HCT116 (cell line): ENCODE results near the gene VANGL2. TPM values are rescaled to one million over a fixed set of nuclear protein-coding genes. Genes with fewer than 3 reads are reported as not detected.

Experiments
- ATAC-seq: fragments of 200-7000 bp; cut with Tn5 transposase; 2 replicates; pipeline ENCODE4 v1.9.1; 2020; ENCODE audit warnings: mild to moderate bottlenecking, moderate library complexity
- BruUV-seq: library from RNA; stranded (reverse); fragments of 400-500 nt; replicated peaks from 2 replicates; lab custom pipeline; 2021; lab: Mats Ljungman, UMichigan
- CTCF ChIA-PET: fragments of 300-600 bp; sonication (Branson Sonifier 250); formaldehyde crosslinking; loops from one replicate; lab custom pipeline; 2021; ENCODE audit warnings: antibody characterized with exemption; lab: Charles Lee
- POLR2A ChIA-PET: fragments of 300-600, 350-600 bp; sonication (Branson Sonifier 250); formaldehyde crosslinking; loops from one replicate; lab custom pipeline; 2021; ENCODE audit warnings: antibody characterized with exemption; lab: Charles Lee
- RAD21 ChIA-PET, 2 experiments: fragments of 300-600 bp; sonication (Branson Sonifier 250); formaldehyde crosslinking; loops; one replicate each; lab custom pipeline; 2023; ENCODE audit warnings: low total read pairs in 2 of 2; ENCODE audit not compliant: uncharacterized antibody in 2 of 2, unreplicated experiment in 2 of 2, low non-redundant PET in 1 of 2; lab: Charles Lee
- DNase-seq: peaks from one replicate; pipeline ENCODE4 v3.0.0-alpha.2; 2010; ENCODE audit warnings: low read depth, low spot score
- H2AFZ ChIP-seq: fragments of 200-600 bp; shearing (Covaris generic), sonication (generic); 2 replicates; pipeline ENCODE4 v1.6.1; 2017; ENCODE audit warnings: low read depth, mixed run types, mixed read lengths, antibody characterized with exemption, low read length; ENCODE audit not compliant: poor library complexity, severe bottlenecking
- H3K27ac ChIP-seq: 2 replicates; pipeline ENCODE4 v1.5.1; 2012; ENCODE audit warnings: low read depth, low read length
- H3K27me3 ChIP-seq: fragments of 200-600 bp; sonication (generic); 2 replicates; pipeline ENCODE4 v1.6.1; 2016; ENCODE audit warnings: mixed run types, low read length, mixed read lengths; ENCODE audit not compliant: insufficient read depth
- H3K36me3 ChIP-seq, 2 experiments: fragments of 200-500 bp in 1 of 2; fragments of 200-600 bp in 1 of 2; sonication (Bioruptor generic) in 1 of 2; sonication (generic) in 1 of 2; 2 replicates each; pipeline versions ENCODE4 v1.5.1 to v1.6.1; 2014 to 2016; ENCODE audit warnings: low read length in 2 of 2, inconsistent platforms in 1 of 2, mixed read lengths in 1 of 2, mixed run types in 1 of 2; ENCODE audit not compliant: insufficient read depth in 2 of 2, control insufficient read depth in 1 of 2
- H3K4me1 ChIP-seq, 2 experiments: fragments of 200-600 bp in 1 of 2; sonication (generic) in 1 of 2; 2 replicates each; pipeline versions ENCODE4 v1.5.1 to v1.6.1; 2012 to 2017; ENCODE audit warnings: low read length in 2 of 2, inconsistent platforms in 1 of 2, mild to moderate bottlenecking in 1 of 2, mixed read lengths in 1 of 2, mixed run types in 1 of 2, moderate library complexity in 1 of 2; ENCODE audit not compliant: insufficient read depth in 2 of 2, control insufficient read depth in 1 of 2
- H3K4me2 ChIP-seq: fragments of 200-600 bp; sonication (generic); 2 replicates; pipeline ENCODE4 v1.6.1; 2017; ENCODE audit warnings: mixed run types, low read length, mixed read lengths
- H3K4me3 ChIP-seq, 2 experiments: fragments of 200-600 bp in 1 of 2; sonication (generic) in 1 of 2; replicated peaks in 1 of 2; 2 replicates each; pipeline ENCODE4 v1.5.1; 2011 to 2016; ENCODE audit warnings: low read length in 2 of 2, control low read depth in 1 of 2, low read depth in 1 of 2, mild to moderate bottlenecking in 1 of 2, mixed read lengths in 1 of 2, mixed run types in 1 of 2
- H3K79me2 ChIP-seq: fragments of 200-600 bp; sonication (generic); 2 replicates; pipeline ENCODE4 v1.6.1; 2017; ENCODE audit warnings: mild to moderate bottlenecking, mixed run types, low read length, moderate library complexity, mixed read lengths; ENCODE audit not compliant: insufficient read depth
- H3K9ac ChIP-seq: fragments of 200-600 bp; sonication (generic); 2 replicates; pipeline ENCODE4 v1.6.1; 2016; ENCODE audit warnings: low read length, mixed read lengths
- H3K9me2 ChIP-seq: fragments of 200-600 bp; sonication (generic), shearing (Covaris generic); 2 replicates; pipeline ENCODE4 v1.6.1; 2017; ENCODE audit warnings: mixed run types, mild to moderate bottlenecking, moderate library complexity; ENCODE audit not compliant: insufficient read depth
- H3K9me3 ChIP-seq, 2 experiments: fragments of 200-500 bp in 1 of 2; fragments of 200-600 bp in 1 of 2; sonication (Bioruptor generic) in 1 of 2; sonication (generic) in 1 of 2; 2 replicates each; pipeline ENCODE4 v1.6.1; 2014 to 2017; ENCODE audit warnings: low read length in 2 of 2, mixed read lengths in 2 of 2, inconsistent platforms in 1 of 2, low read depth in 1 of 2, mild to moderate bottlenecking in 1 of 2, mixed run types in 1 of 2, moderate library complexity in 1 of 2; ENCODE audit not compliant: control insufficient read depth in 1 of 2, insufficient read depth in 1 of 2
- H4K20me1 ChIP-seq: fragments of 200-600 bp; sonication (generic), shearing (Covaris generic); 2 replicates; pipeline ENCODE4 v1.6.1; 2017; ENCODE audit warnings: mixed run types, mild to moderate bottlenecking, moderate library complexity; ENCODE audit not compliant: insufficient read depth
- CEBPB ChIP-seq: IDR thresholded peaks from 2 replicates; pipeline ENCODE4 v1.6.1; 2012; ENCODE audit warnings: low read depth
- EGR1 ChIP-seq: IDR thresholded peaks from 2 replicates; pipeline ENCODE4 v1.6.1; 2012; ENCODE audit warnings: low read depth
- ELF1 ChIP-seq: IDR thresholded peaks from 2 replicates; pipeline ENCODE4 v1.6.1; 2012; ENCODE audit warnings: low read depth, borderline replicate concordance
- EZH2 ChIP-seq: fragments of 200-600 bp; sonication (generic); IDR thresholded peaks from 2 replicates; pipeline ENCODE4 v1.6.1; 2017; ENCODE audit warnings: antibody characterized with exemption, mixed run types
- EZH2phosphoT487 ChIP-seq: fragments of 200-600 bp; IDR thresholded peaks from 2 replicates; pipeline ENCODE4 v1.6.1; 2018; ENCODE audit warnings: antibody characterized with exemption, borderline replicate concordance
- FOSL1 ChIP-seq: IDR thresholded peaks from 2 replicates; pipeline ENCODE4 v1.6.1; 2012; ENCODE audit warnings: low read depth
- JUND ChIP-seq: IDR thresholded peaks from 2 replicates; pipeline ENCODE4 v1.6.1; 2012
- POLR2A ChIP-seq: IDR thresholded peaks from 2 replicates; pipeline ENCODE4 v1.7.0; 2011; ENCODE audit warnings: borderline replicate concordance; ENCODE audit not compliant: insufficient read depth, insufficient read length; ENCODE audit errors: extremely low read depth
- RAD21 ChIP-seq: IDR thresholded peaks from 2 replicates; pipeline ENCODE4 v1.6.1; 2012; ENCODE audit warnings: low read depth, mild to moderate bottlenecking
- SIN3A ChIP-seq: IDR thresholded peaks from 2 replicates; pipeline ENCODE4 v1.6.1; 2012; ENCODE audit warnings: low read depth
- SP1 ChIP-seq: IDR thresholded peaks from 2 replicates; pipeline ENCODE4 v1.6.1; 2012; ENCODE audit warnings: low read depth
- SRF ChIP-seq: IDR thresholded peaks from 2 replicates; pipeline ENCODE4 v1.6.1; 2012; ENCODE audit warnings: low read depth
- TCF7L2 ChIP-seq: IDR thresholded peaks from 2 replicates; pipeline ENCODE4 v1.7.0; 2011; ENCODE audit warnings: borderline replicate concordance, inconsistent platforms; ENCODE audit not compliant: insufficient read depth, insufficient read length; ENCODE audit errors: extremely low read depth
- YY1 ChIP-seq: IDR thresholded peaks from 2 replicates; pipeline ENCODE4 v1.6.1; 2011; ENCODE audit warnings: low read length, low read depth, moderate library complexity, mild to moderate bottlenecking; ENCODE audit not compliant: insufficient replicate concordance; ENCODE audit errors: extremely low read depth
- ZFX ChIP-seq: fragments of 450-650 bp; IDR thresholded peaks from 2 replicates; pipeline ENCODE4 v1.6.1; 2017
- intact Hi-C: fragments of 100-400 bp; cut with micrococcal nuclease; formaldehyde crosslinking; loops from 2 replicates; pipeline ENCODE4 v1.10.0; 2022
- total RNA-seq: library from RNA; stranded (reverse); gene quantifications from one replicate; pipeline ENCODE4 v1.2.1, GENCODE V29; 2021; ENCODE audit not compliant: unreplicated experiment
- TF ChIP-seq, protein P1 (sequence below): IDR thresholded peaks from 2 replicates; pipeline ENCODE4 v1.6.1; 2012; ENCODE audit warnings: low read depth
- TF ChIP-seq, protein P2 (sequence below): IDR thresholded peaks from 2 replicates; pipeline ENCODE4 v1.6.1; 2012
- TF ChIP-seq, protein P3 (sequence below): IDR thresholded peaks from 2 replicates; pipeline ENCODE4 v1.6.1; 2011; ENCODE audit warnings: mild to moderate bottlenecking, low read length, moderate library complexity; ENCODE audit not compliant: insufficient replicate concordance; ENCODE audit errors: extremely low read depth

VANGL2 gene
- total RNA-seq, 1 experiment from 2014 or later, result 1.1 TPM

DNA sequence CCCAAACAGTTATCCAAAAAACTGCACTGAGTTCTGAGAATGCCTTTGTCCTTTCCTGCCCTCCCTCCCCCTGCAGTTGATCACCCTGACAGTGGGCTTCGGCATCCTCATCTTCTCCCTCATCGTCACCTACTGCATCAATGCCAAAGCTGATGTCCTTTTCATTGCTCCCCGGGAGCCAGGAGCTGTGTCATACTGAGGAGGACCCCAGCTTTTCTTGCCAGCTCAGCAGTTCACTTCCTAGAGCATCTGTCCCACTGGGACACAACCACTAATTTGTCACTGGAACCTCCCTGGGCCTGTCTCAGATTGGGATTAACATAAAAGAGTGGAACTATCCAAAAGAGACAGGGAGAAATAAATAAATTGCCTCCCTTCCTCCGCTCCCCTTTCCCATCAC lies 42.3 kb upstream of the VANGL2 start:
- CTCF ChIA-PET, result no interaction called here
- no peak overlapping the region for H3K9ac ChIP-seq
- H3K4me2 ChIP-seq, result no peak overlapping the region
- intact Hi-C loops, result no loop called here
- no peak for TF ChIP-seq CEBPB
- no peak for TF ChIP-seq ELF1
- no peak for TF ChIP-seq YY1
- no peak for TF ChIP-seq SRF
- TF ChIP-seq EZH2phosphoT487, result no peak
- TF ChIP-seq TCF7L2, result no peak
- no peak for TF ChIP-seq RAD21
- TF ChIP-seq, protein P1, sequence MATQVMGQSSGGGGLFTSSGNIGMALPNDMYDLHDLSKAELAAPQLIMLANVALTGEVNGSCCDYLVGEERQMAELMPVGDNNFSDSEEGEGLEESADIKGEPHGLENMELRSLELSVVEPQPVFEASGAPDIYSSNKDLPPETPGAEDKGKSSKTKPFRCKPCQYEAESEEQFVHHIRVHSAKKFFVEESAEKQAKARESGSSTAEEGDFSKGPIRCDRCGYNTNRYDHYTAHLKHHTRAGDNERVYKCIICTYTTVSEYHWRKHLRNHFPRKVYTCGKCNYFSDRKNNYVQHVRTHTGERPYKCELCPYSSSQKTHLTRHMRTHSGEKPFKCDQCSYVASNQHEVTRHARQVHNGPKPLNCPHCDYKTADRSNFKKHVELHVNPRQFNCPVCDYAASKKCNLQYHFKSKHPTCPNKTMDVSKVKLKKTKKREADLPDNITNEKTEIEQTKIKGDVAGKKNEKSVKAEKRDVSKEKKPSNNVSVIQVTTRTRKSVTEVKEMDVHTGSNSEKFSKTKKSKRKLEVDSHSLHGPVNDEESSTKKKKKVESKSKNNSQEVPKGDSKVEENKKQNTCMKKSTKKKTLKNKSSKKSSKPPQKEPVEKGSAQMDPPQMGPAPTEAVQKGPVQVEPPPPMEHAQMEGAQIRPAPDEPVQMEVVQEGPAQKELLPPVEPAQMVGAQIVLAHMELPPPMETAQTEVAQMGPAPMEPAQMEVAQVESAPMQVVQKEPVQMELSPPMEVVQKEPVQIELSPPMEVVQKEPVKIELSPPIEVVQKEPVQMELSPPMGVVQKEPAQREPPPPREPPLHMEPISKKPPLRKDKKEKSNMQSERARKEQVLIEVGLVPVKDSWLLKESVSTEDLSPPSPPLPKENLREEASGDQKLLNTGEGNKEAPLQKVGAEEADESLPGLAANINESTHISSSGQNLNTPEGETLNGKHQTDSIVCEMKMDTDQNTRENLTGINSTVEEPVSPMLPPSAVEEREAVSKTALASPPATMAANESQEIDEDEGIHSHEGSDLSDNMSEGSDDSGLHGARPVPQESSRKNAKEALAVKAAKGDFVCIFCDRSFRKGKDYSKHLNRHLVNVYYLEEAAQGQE, result no peak
- no peak for TF ChIP-seq SIN3A
- no peak for TF ChIP-seq SP1
- TF ChIP-seq, protein P2, sequence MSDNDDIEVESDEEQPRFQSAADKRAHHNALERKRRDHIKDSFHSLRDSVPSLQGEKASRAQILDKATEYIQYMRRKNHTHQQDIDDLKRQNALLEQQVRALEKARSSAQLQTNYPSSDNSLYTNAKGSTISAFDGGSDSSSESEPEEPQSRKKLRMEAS, result no peak
- TF ChIP-seq EZH2, result no peak
- TF ChIP-seq, protein P3, sequence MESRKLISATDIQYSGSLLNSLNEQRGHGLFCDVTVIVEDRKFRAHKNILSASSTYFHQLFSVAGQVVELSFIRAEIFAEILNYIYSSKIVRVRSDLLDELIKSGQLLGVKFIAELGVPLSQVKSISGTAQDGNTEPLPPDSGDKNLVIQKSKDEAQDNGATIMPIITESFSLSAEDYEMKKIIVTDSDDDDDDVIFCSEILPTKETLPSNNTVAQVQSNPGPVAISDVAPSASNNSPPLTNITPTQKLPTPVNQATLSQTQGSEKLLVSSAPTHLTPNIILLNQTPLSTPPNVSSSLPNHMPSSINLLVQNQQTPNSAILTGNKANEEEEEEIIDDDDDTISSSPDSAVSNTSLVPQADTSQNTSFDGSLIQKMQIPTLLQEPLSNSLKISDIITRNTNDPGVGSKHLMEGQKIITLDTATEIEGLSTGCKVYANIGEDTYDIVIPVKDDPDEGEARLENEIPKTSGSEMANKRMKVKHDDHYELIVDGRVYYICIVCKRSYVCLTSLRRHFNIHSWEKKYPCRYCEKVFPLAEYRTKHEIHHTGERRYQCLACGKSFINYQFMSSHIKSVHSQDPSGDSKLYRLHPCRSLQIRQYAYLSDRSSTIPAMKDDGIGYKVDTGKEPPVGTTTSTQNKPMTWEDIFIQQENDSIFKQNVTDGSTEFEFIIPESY, result no peak
- no peak for TF ChIP-seq ZFX
- TF ChIP-seq POLR2A, result no peak
- no peak for TF ChIP-seq EGR1
- no peak for TF ChIP-seq FOSL1
- no peak for TF ChIP-seq JUND
- no peak overlapping the region for H3K4me3 ChIP-seq
- H3K9me3 ChIP-seq, result no peaks in the 10 kb centered on the region
- no peaks in the 10 kb centered on the region for H3K79me2 ChIP-seq
- H4K20me1 ChIP-seq, result no peaks in the 10 kb centered on the region
- peaks cover 24 to 36% of the 10 kb centered on the region in 2 experiments; a peak in 3 of 4 replicates for H3K36me3 ChIP-seq
- RAD21 ChIA-PET, result no interaction called here
- BruUV-seq, result no TSS peak
- H3K27me3 ChIP-seq, result no peaks in the 10 kb centered on the region
- ATAC-seq (no peak), DNase-seq (no peak)
- H3K9me2 ChIP-seq, result no peaks in the 10 kb centered on the region
- no peak overlapping the region for H3K27ac ChIP-seq
- no peaks in the 10 kb centered on the region for H3K4me1 ChIP-seq
- no peak overlapping the region for H2AFZ ChIP-seq
- POLR2A ChIA-PET, result no interaction called here
